GM12801 (cell line): ENCODE measurements around the gene DHCR7.

Source experiments
- TF ChIP-seq, protein P1 (sequence below): IDR thresholded peaks from one replicate; pipeline ENCODE4 v1.5.1; 2011; ENCODE audit warnings: control low read depth; ENCODE audit not compliant: insufficient read length; ENCODE audit errors: extremely low read depth

The DHCR7 gene

GRCh38 chr11:71483692-71484091, 35.5 kb upstream of the DHCR7 start:
- TF ChIP-seq, protein P1, sequence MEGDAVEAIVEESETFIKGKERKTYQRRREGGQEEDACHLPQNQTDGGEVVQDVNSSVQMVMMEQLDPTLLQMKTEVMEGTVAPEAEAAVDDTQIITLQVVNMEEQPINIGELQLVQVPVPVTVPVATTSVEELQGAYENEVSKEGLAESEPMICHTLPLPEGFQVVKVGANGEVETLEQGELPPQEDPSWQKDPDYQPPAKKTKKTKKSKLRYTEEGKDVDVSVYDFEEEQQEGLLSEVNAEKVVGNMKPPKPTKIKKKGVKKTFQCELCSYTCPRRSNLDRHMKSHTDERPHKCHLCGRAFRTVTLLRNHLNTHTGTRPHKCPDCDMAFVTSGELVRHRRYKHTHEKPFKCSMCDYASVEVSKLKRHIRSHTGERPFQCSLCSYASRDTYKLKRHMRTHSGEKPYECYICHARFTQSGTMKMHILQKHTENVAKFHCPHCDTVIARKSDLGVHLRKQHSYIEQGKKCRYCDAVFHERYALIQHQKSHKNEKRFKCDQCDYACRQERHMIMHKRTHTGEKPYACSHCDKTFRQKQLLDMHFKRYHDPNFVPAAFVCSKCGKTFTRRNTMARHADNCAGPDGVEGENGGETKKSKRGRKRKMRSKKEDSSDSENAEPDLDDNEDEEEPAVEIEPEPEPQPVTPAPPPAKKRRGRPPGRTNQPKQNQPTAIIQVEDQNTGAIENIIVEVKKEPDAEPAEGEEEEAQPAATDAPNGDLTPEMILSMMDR = no peak

GRCh38 chr11:71482746-71483364, 34.7 kb upstream of the DHCR7 start:
- TF ChIP-seq, protein P1 = no peak

GRCh38 chr11:71482216-71482615, 34.0 kb upstream of the DHCR7 start:
- TF ChIP-seq, protein P1 = no peak

GRCh38 chr11:71481101-71481960, 33.1 kb upstream of the DHCR7 start:
- TF ChIP-seq, protein P1 = no peak

DNA sequence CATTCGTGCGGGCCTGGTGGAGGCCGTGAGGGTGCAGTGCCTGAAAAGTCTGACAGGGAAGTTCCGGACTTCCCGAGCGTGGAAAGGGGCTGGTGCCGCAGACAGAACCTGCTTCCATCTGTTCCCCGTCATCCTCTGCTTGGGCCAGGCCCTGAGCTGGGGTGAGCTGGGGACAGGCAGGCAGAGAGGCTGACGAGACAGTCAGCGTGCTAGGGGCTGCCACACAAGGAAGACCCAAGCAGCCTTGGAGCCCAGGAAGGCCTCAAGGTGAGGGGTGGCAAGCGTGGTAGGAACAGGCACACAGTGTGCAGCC, 30.3 kb upstream of the DHCR7 start:
- TF ChIP-seq, protein P1 = no peak

DNA sequence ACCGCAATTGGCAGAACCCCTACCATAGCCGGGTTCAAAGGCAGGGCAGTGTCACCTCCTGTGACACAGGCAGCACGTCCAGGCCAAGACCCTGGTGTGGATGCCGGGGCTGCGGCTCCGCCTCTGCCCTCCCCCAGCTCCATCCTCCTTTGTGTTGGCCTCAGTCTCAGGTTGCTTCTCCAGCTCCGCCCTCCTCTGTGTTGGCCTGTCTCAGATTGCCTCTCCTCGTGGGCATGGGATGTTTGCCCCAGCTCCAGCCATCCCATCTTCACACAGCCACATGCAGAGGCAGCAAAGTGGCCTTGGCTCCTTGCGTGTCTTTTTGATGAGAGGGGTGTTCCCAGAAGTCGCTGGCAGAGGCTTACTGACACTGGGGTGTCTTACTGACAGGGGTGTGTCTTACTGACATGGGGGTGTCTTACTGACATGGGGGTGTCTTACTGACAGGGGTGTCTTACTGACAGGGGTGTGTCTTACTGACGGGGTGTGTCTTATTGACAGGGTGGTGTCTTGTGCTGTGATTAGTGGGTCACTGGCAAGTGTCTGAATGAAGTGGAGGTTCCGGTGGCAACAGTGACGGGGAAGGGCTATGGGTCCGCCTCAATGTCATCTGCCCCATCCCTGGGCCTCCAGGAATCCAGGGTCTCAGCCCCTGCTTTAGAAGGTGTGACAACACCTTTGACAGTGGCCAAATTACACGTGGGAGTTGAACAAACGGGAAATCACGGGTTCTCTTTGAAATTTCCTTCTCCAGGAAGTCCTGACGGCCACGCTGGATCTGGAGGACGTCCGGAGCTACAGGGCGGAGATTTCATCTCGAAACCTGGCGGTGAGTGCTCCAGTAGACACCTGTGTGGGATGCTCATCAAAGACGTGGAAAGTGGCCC, 29.7 kb upstream of the DHCR7 start:
- TF ChIP-seq, protein P1 = no peak

DNA sequence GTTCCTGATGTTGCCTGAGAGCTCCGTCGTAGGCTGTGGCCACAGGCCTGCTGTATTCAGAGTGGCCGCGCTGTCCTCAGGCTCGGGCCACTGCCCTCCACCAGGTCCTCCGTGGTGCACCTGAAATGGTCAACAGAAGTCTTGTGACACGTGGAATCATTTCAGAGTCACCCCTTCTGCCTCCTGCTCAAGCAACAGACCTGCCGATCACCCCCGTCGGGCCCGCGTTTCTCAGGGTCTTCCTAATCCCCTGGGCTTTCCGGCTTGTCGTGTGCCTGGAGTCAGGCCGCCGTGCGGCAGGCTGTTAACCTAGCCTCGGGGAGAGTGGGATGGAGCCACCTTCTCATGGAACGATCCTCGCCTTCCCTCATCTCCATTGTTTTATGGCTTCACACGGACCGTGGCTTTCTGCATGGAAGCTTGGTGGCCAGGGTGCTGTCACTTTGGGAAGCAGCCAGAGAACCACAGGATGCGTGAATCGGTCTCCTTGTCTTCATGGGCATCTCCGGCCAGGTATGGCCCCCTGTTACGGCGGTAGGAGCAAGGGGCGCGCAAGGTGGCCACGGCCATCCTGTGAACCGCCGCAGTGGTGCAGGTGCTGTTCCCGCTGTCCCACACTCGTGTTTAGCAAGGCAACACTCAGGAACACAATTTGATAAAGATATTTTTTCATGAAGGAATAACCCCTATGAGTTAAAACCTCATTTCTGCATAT, 28.9 kb upstream of the DHCR7 start:
- TF ChIP-seq, protein P1 = no peak
